Mesendoderm (in vitro differentiated cells): ENCODE data around the gene EXD3.

Source experiments
- DNase-seq: peaks from one replicate; pipeline ENCODE4 v3.0.0; 2013
- H2AK5ac ChIP-seq: 2 replicates; pipeline ENCODE4 v1.6.1; 2013; ENCODE audit warnings: low read length, inconsistent platforms
- H2BK120ac ChIP-seq: 2 replicates; pipeline ENCODE4 v1.6.1; 2013; ENCODE audit warnings: low read depth, mild to moderate bottlenecking, low read length, moderate library complexity, mixed read lengths
- H2BK15ac ChIP-seq: replicated peaks from 2 replicates; pipeline ENCODE4 v1.6.1; 2013; ENCODE audit warnings: low read depth, mild to moderate bottlenecking, moderate library complexity
- H2BK5ac ChIP-seq: 2 replicates; pipeline ENCODE4 v1.6.1; 2013; ENCODE audit warnings: low read length, inconsistent platforms
- H3K18ac ChIP-seq: 2 replicates; pipeline ENCODE4 v1.6.1; 2013; ENCODE audit warnings: mild to moderate bottlenecking, low read length, mixed read lengths
- H3K23ac ChIP-seq: one replicate; pipeline ENCODE4 v1.6.1; 2013; ENCODE audit warnings: low read length
- H3K27ac ChIP-seq: 2 replicates; pipeline ENCODE4 v1.5.1; 2013; ENCODE audit warnings: low read depth, mild to moderate bottlenecking, inconsistent platforms, low read length, moderate library complexity
- H3K27me3 ChIP-seq: 2 replicates; pipeline ENCODE4 v1.6.1; 2013; ENCODE audit warnings: low read length, control low read depth, mild to moderate bottlenecking, inconsistent platforms; ENCODE audit not compliant: insufficient read depth, poor library complexity
- H3K36me3 ChIP-seq: 2 replicates; pipeline ENCODE4 v1.6.1; 2013; ENCODE audit warnings: low read length, inconsistent platforms; ENCODE audit not compliant: control insufficient read depth, insufficient read depth
- H3K4ac ChIP-seq: one replicate; pipeline ENCODE4 v1.6.1; 2013; ENCODE audit warnings: low read depth, mild to moderate bottlenecking, low read length, moderate library complexity
- H3K4me1 ChIP-seq: 2 replicates; pipeline ENCODE4 v1.6.1; 2013; ENCODE audit warnings: low read depth, low read length, inconsistent platforms; ENCODE audit not compliant: control insufficient read depth
- H3K4me2 ChIP-seq: 2 replicates; pipeline ENCODE4 v1.6.1; 2013; ENCODE audit warnings: low read length
- H3K4me3 ChIP-seq: 2 replicates; pipeline ENCODE4 v1.5.1; 2013; ENCODE audit warnings: mild to moderate bottlenecking, low read length
- H3K56ac ChIP-seq: one replicate; pipeline ENCODE4 v1.6.1; 2013; ENCODE audit warnings: low read length
- H3K79me1 ChIP-seq: 2 replicates; pipeline ENCODE4 v1.6.1; 2013; ENCODE audit warnings: low read length, inconsistent platforms
- H3K79me2 ChIP-seq: 2 replicates; pipeline ENCODE4 v1.6.1; 2013; ENCODE audit warnings: mild to moderate bottlenecking, low read length; ENCODE audit not compliant: control insufficient read depth, insufficient read depth
- H3K9ac ChIP-seq: 2 replicates; pipeline ENCODE4 v1.6.1; 2013; ENCODE audit warnings: low read length, inconsistent platforms
- H4K5ac ChIP-seq: one replicate; pipeline ENCODE4 v1.6.1; 2013; ENCODE audit warnings: low read length
- H4K8ac ChIP-seq: one replicate; pipeline ENCODE4 v1.6.1; 2013; ENCODE audit warnings: low read depth, mild to moderate bottlenecking, control low read depth, low read length, moderate library complexity
- WGBS: extraction: QIAGEN DNeasy Blood & Tissue Kit; methylation state at CpG from one replicate; pipeline ENCODE4 v1.1.7; 2013; ENCODE audit warnings: low lambda C conversion rate, missing lambda C conversion rate; ENCODE audit not compliant: insufficient coverage; ENCODE audit errors: extremely low coverage; 5-methylcytosine and 5-hydroxymethylcytosine counted together

EXD3 gene

GRCh38 chr9:137294091-137294680 is 128.8 kb downstream of the EXD3 start:
- Histone ChIP-seq H3K23ac (no peak overlapping the region), H3K56ac (no peak overlapping the region), H4K5ac (no peak overlapping the region), H3K27ac (no peak overlapping the region), H4K8ac (no peak overlapping the region), H3K9ac (no peak overlapping the region), H3K4ac (no peak overlapping the region), H2AK5ac (no peak overlapping the region), H3K27me3 (peaks cover 6% of the 10 kb centered on the region), H3K4me3 (no peak overlapping the region), H2BK15ac (no peak overlapping the region), H2BK120ac (no peak overlapping the region), H3K79me2 (no peaks in the 10 kb centered on the region), H2BK5ac (no peak overlapping the region), H3K4me1 (no peaks in the 10 kb centered on the region), H3K4me2 (no peak overlapping the region), H3K18ac (no peak overlapping the region), H3K36me3 (no peaks in the 10 kb centered on the region), H3K79me1 (no peaks in the 10 kb centered on the region)
- whole genome bisulfite sequencing = no CpG with 5 or more reads among the region's 11 CpGs
- peak; percentile 83 for DNase-seq

DNA sequence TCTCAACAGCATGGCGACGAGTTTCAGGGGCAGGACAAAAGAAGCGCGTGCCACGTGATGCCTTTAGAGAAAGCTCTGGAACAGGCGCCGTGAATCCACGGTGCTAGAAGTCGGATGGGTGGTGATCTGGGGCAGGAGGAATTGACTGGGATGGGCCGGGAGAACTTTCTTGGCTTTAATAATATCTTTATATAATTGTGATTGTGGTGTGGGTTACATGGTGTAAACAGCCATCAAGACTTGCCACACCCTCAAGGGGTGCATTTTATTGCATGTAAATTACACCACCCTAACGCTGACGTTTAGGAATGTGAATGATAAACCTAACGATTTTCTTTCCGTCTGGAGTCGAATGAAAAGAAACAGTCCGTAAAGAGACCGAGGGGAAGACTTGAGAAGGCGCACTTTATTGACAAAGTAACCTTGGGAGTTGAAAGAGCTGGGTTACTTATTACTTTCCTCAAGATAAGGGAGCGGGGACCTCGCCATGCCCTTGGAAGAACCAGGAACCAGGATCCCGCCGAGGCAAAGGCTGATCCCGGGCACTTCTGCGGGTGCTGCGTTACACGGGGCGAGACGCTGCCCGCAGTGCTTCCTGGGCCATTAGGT is 129.4 kb downstream of the EXD3 start:
- H4K5ac ChIP-seq = no peak overlapping the region
- H3K36me3 ChIP-seq = no peaks in the 10 kb centered on the region
- H3K79me1 ChIP-seq = no peaks in the 10 kb centered on the region
- no peak overlapping the region for H4K8ac ChIP-seq
- no peak overlapping the region for H3K4me2 ChIP-seq
- no peak overlapping the region for H3K56ac ChIP-seq
- no peak overlapping the region for H3K18ac ChIP-seq
- H3K79me2 ChIP-seq = no peaks in the 10 kb centered on the region
- H3K27me3 ChIP-seq = peaks cover 6% of the 10 kb centered on the region
- no peak overlapping the region for H3K4ac ChIP-seq
- no peak overlapping the region for H2BK5ac ChIP-seq
- H3K4me1 ChIP-seq = no peaks in the 10 kb centered on the region
- H2BK15ac ChIP-seq = no peak overlapping the region
- H3K4me3 ChIP-seq = no peak overlapping the region
- WGBS = no CpG with 5 or more reads among the region's 29 CpGs
- H3K23ac ChIP-seq = no peak overlapping the region
- H2AK5ac ChIP-seq = no peak overlapping the region
- no peak overlapping the region for H3K9ac ChIP-seq
- DNase-seq = no peak
- H2BK120ac ChIP-seq = no peak overlapping the region
- no peak overlapping the region for H3K27ac ChIP-seq

DNA sequence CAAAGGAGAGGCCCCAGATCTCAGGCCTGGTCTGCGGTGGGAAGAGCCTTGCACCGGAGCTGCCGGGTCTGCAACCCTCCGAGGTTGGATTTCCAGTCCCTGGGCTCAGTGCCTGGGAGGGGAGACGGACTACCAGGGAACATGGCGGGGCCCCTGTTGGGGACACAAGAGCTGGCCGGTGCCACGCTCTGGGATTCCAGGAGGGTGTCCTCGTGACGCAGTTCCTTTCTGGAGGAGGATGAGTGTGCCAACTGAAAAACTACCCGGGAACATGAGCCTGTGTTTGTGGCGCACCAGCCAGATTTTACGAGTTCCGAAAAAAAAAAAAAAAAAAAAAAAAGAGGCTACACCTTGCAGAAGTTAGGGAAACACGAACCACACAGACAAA is 129.9 kb downstream of the EXD3 start:
- Histone ChIP-seq H2BK5ac (no peak overlapping the region), H3K27ac (no peak overlapping the region), H3K9ac (no peak overlapping the region), H3K4me2 (no peak overlapping the region), H3K4ac (no peak overlapping the region), H2AK5ac (no peak overlapping the region), H3K79me2 (no peaks in the 10 kb centered on the region), H4K8ac (no peak overlapping the region), H3K79me1 (no peaks in the 10 kb centered on the region), H2BK120ac (no peak overlapping the region), H3K23ac (no peak overlapping the region), H3K4me3 (no peak overlapping the region), H3K36me3 (no peaks in the 10 kb centered on the region), H3K18ac (no peak overlapping the region), H3K56ac (no peak overlapping the region), H2BK15ac (no peak overlapping the region), H3K27me3 (peaks cover 6% of the 10 kb centered on the region), H3K4me1 (no peaks in the 10 kb centered on the region), H4K5ac (no peak overlapping the region)
- no peak for DNase-seq
- no CpG with 5 or more reads among the region's 15 CpGs for WGBS

DNA sequence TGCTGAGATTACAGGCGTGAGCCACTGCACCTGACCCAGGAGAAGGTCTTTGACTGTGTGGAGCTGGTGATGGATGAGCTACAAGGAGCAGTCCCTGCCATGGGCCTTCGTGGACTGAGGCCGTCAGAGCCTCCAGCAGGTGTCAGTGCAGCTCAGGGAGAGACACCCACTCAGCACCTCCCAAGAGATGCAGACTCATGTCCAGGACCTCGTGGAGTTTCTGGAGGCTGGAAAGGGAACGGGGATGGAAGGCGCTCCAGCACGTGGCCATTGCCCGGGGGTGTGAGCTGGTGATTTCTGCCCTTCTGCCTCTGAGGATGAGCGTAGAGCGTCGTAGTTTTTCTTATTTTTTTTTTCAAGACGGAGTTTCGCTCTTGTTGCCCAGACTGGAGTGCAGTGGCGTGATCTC is 136.0 kb downstream of the EXD3 start:
- Histone ChIP-seq H3K79me1 (no peaks in the 10 kb centered on the region), H3K4me1 (no peaks in the 10 kb centered on the region), H2AK5ac (no peak overlapping the region), H3K18ac (no peak overlapping the region), H4K5ac (no peak overlapping the region), H3K27ac (no peak overlapping the region), H3K4me2 (no peak overlapping the region), H3K27me3 (no peaks in the 10 kb centered on the region), H3K4ac (no peak overlapping the region), H2BK120ac (no peak overlapping the region), H3K9ac (no peak overlapping the region), H3K79me2 (no peaks in the 10 kb centered on the region), H3K56ac (no peak overlapping the region), H2BK15ac (no peak overlapping the region), H2BK5ac (no peak overlapping the region), H4K8ac (no peak overlapping the region), H3K4me3 (no peak overlapping the region), H3K36me3 (no peaks in the 10 kb centered on the region), H3K23ac (no peak overlapping the region)
- DNase-seq = peak; percentile 83
- no CpG with 5 or more reads among the region's 14 CpGs for WGBS

GRCh38 chr9:137281345-137282116 is 141.4 kb downstream of the EXD3 start:
- no CpG with 5 or more reads among the region's 39 CpGs for WGBS
- Histone ChIP-seq H3K27me3 (no peaks in the 10 kb centered on the region), H2BK15ac (no peak overlapping the region), H3K18ac (peak overlapping the region; percentile 68), H3K36me3 (no peaks in the 10 kb centered on the region), H4K5ac (no peak overlapping the region), H3K23ac (peak overlapping the region; percentile 6), H3K4ac (peak overlapping the region; percentile 59), H4K8ac (no peak overlapping the region), H3K56ac (peak overlapping the region; percentile 86), H2AK5ac (no peak overlapping the region), H3K4me1 (peaks cover 5% of the 10 kb centered on the region), H3K79me2 (no peaks in the 10 kb centered on the region), H3K79me1 (no peaks in the 10 kb centered on the region), H2BK120ac (no peak overlapping the region), H3K4me3 (peak overlapping the region; percentile 52), H3K27ac (peak overlapping the region; percentile 33), H3K9ac (peak overlapping the region; percentile 77), H2BK5ac (no peak overlapping the region), H3K4me2 (peak overlapping the region; percentile 90)
- DNase-seq = peak; percentile 79
